ENCODE measurements around the gene CREB3L1.

- TF ChIP-seq EZH2phosphoT487 (conservative IDR thresholded peaks at IDR 0.05; ENCODE audit: low read length) (no peak), CTCF (IDR thresholded peaks at IDR 0.05; ENCODE audit: insufficient read depth, low read length, poor library complexity, severe bottlenecking) (peak; percentile 18)
Observed at GRCh38 chr11:46296528-46297448, 19.3 kb downstream of the CREB3L1 start.
